Right forelimb (tissue), 1 donor: ENCODE data around the gene NENF.

ENCODE experiments used
- DNase-seq: peaks from one replicate; pipeline ENCODE4 v3.0.0-alpha.2; 2018

NENF gene

DNA sequence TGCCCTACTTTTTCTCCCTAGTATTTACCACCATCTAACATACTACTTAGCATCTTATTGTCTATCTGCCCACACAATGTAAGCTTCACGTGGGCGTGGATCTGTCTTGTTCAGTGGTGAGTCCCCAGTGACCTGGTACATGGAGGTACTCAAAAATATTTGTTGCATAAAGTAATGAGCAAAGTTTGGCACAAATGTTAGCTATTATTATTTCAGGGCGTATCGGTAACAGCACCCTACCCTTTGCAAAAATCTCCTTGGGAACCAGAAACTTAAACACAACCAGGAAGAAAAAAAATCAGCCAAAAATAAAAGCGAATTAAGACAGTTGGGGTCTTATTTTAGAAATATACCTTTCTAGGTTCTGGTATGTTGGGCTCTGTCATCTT, 454 bp upstream of the NENF start:
- no peak for DNase-seq

DNA sequence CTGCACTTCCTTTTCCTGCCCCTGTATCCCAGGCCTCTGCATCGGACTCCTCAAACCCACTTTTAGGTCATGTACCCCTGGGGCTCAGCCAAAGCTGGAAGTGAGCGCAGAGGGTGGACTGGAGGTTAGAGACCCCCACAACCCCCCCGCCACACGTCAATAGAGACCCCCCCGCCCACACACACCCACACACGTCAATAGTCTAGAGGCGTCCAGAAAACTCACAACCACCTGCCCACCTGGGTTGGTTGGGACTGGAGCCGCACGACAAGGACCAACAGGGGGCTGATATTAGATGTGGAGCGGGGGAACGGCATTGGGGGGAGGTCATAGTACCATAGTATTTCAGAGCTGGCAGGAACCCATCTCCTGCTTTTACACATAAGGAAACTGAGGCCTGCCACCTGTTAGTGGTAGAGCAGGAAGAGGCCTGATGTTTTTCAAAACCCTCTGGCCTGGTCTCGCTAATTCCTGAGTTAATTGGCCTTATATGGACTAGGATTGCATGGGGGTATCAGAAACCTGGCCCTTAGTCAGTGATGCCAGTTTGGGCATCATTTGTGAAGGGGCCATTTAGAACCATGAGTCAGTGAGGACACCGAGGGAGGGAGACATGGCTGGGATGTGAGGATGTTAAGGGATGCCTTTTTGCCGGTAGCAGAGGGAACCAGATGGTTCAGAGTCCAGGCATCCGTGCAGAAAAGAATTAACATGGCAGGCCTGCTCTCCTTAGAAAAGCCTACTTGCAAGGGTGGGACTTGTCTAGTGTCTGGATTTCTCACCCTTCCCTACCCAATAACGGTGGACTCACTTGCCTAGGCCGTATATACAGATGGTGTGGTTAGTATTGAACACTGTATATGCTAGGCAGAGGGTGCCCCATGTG, 1.1 kb downstream of the NENF start:
- no peak for DNase-seq

DNA sequence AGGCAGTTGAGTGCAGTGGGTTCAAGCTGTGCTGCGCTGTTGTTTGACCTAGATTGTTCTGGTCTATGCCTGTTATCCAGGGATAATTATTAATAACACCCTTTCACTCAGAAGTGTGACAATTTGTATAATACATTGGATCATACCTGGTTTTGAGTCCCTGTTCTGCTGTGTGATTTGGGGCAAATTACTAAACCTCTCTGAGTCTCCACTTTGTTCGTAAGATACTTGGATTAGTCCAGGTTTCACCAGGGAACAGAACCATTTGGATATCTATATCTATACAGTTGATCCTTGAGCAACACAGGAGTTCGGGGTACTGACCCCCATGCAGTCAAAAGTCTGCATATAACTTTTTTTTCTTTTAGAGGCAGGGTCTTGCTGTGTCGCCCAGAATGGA, 2.3 kb downstream of the NENF start:
- no peak for DNase-seq

DNA sequence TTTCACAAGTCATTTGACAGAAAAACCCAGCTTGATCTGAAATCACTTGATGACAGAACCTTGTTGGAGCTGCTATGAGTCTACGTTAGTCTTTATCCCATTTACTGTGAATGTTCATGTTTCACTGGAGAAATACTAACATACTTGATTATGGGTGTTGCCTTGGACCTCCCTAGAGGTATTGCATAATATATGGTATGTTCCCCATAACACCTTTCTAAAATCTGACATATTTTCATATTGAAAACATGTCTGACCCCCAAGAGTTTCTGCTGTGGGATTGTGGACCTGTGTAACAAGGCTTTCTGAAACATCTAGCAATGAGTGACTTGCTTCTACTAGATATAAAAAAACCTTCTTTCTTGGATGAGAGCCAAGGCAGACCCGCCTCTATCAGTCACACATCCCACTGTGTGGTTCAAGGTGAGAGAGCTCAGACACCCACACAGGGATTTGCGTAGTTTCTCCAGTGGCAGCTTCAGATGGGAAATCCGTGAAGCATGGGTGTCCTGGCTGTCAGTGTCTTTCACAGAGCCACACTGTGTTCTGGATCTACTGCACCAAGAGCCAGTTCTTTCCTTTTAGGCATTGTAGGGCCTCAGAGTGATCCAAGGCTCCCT, 4.6 kb downstream of the NENF start:
- no peak for DNase-seq

DNA sequence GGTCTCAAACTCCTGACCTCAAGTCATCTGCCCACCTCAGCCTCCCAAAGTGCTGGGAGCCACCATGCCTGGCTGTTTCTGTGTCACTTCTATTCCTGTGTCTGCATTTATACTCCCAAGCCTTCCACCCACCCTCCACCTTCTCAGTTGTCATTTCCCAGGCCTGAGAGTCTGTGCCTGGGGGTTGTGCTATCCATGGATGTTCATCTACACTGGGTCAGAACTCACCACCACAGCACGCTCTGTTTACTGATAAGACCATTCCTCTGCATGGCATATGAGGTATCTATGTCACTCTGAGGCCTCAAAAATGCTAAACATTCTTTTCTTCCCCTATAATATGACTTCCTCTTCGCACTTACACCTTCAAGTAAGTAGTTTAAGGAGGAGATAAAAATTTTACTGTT, 6.1 kb downstream of the NENF start:
- DNase-seq: no peak

DNA sequence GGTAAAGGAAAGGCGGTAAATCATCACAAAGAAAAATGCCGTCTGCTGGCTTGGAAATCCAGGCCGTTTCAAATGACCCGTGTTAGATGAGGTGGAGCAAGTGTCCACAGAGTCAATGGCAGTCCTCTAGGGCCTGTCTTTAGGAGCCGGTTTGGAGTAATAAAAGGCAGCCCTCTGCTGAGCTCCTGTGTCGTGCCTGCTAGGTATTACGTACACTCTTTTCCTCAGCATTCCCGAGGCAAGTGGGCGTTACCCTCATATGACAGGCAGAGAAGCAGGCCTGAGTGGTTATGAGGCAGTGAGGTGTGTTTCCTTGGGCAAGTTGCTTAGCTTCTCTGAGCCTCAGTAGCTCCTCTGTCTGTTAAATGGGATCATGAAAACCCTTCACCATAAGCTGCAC, 7.7 kb downstream of the NENF start:
- no peak for DNase-seq

DNA sequence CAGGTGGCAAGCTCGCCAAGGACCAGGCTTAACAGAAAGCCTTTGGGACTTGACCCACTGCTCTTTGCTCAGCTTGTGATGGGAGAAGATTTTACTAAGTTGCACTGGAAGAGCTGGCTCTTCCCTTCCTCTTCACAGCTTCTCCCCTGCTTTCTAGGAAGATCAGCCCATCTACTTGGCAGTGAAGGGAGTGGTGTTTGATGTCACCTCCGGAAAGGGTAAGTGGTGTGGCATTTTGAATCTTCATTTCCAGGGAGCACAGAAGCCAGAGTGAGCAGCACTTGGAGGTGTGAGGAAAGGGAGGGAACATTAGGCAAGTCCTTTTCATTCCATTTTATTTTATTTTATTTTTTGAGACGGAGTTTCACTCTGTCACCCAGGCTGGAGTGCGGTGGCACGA, 9.7 kb downstream of the NENF start:
- DNase-seq: no peak

DNA sequence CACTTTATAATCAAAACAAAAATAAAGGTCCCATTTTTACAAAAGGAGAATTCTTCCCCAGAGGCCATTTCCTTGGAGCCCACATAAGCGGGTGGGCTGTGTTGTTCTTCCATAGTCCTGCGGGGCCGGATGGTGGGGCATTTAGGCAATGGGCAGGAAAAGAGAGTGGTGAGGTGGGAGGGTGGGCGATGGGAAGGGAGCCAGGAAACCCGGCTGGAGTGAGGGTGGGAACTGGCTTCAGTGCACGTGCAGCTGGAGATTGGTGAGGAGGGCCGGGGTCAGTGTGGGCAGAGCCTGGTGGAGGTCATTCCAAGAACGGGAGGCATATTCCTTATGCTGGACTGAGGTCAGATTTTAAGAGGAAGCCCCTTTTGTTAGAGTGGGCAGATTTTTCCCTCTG, 13.6 kb downstream of the NENF start:
- DNase-seq: no peak

DNA sequence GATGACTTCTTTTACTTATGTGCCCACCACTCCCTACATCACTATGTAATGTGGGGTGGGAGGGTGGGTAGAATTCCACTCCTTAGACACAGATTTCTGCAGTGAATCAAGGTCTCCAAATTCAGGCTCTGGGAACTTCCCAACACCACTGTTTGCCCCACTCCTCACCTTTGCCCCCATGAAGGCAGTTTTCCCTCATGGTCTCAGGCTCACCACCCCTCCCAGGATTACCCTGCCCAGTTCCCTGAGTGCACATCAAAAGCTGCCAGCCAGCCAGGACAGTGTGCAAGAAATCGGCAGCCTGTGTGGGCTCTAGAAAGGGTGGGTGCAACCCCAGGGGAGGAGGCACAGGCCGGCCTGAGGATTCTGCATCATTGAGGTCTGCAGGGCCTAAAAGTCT, 14.8 kb downstream of the NENF start:
- DNase-seq: no peak

DNA sequence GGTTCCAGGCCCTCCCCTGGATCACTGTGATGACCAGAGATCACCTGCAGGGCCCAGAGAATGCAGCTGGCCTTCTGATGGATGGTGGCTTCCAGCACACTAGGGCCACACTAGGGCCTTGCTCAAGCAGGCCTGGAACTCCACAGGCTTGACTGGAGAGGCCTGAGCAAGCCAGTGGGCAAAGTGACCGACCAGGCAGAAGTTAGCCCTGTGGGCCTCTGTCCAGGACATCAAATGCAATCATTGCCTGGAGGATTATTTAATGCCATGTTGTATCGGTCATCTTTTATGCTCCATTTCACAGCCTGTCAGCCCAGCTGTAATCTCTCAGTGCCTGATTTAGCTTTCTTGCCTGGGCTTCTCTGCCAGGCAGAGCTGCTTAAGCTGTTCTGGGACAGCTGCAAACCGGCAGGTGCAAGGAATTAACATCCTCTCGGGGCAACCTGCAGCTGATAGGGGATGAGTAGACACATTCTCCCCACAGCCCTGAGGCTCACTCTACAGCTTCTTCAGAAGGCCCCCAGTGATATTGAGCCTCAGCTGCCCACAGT, 17.7 kb downstream of the NENF start:
- DNase-seq: peak; percentile 69

DNA sequence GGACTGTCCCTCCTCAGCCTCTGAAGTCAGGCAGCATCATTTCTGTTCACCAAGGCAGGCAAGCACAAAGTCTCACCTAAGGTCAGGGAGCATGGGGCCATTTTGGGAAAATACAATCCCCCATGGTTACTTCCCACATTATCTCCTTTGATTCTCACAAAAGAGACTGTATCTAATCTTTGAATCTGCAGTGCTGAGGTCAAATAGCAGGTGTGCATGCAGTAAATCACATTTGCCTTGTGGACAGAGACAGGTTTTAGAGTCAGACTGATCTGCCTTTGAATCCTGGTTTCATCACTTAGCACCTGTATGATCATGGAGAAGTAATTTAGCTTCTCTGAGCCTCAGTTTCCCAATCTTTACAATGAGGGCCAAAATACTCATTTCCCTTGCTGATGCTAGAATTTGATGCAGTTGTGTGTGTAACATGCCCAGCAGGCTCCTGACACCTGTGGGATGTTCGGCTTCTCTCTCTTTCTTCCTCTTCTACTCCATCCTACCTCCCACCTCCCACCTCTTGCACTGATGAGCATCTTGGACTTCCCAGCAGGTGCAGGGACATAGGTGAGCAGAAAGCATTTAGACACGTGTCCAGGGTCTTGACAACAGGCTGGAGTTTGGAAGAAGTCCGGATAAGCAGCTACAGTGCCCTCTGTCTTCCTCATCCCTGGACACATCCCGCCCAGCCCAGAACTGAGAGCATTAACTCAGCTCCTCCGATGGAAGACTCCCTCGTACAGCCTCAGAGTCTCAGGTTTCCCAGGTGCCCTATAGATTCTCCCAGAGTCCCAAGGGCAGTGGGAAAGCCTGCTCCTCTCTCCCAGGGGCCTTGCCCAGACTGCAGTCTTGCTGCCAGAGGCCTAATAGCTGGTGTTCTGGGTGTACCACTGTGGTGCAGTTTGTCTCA, 18.9 kb downstream of the NENF start:
- no peak for DNase-seq

DNA sequence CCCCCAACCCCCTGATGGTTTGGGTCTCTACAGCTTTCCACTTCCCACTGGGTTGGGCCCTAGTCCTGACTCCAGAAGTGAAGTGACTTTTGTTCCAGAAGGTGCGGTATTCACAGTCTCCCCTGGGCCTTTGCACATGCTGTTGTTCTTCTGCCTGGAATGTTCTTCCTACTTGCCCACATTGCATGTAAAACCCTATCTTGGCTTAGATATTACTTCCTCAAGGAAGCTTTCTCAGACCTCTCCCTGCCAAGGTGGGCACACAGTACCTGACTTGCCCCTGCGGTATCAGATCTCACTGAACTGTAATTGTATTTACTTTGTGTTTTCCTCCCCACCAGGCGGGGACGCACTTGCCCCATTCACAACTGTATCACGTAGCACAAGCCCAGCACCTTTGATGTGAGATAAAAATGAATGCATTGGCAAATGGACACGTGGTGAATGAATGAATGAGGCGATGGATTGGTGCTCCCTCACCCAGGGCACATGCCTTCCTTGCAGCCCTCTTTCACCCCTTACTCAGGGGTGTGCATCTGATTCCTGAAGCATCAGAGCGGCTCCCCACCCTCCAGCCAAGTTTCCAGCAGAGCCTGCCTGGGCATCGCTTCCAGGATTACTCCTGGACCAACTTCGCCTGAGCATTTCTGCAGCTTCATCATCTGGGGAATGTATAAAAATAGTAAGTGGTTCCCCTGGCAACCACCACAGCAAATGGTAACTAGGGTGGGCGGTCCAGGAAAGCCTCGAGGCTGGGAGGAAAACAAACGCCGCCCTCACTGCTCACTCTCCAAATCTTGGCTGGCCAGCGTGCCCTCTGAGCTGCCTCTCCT, 19.8 kb downstream of the NENF start:
- DNase-seq: peak; percentile 81

DNA sequence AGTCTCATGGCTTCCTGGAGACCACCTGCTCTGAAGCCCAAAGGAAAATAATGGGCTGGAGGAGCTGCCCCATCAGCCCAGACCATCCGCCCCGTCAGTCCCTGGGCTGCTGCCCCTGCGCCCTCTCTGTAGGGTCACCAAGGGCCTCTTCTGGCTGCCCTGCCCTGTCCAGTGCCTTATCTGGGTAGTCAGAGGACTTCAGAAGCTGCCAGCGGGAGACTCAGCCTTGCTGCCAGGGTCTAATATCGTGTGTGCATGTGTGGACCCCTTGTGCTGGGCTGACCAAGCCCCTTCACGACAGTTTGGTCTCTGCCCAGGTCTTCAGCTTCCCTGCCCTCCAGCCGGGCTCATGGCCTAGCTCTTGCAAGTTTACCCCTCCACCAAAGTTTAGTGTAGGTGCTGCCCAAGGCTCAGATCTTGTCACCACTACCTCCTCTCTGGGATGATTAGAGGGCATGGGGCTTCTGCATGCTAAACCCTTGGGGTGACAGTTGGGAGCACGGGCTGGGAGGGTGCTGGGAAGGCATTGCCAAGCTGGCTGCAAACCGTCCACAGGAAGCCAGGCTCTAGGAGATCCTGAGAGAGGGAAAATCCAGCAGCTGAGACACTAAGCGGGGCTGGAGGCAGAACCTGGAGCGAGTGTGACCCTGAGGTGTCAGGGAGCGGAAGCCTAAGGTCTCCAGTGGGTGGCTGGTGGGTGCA, 20.6 kb downstream of the NENF start:
- no peak for DNase-seq

DNA sequence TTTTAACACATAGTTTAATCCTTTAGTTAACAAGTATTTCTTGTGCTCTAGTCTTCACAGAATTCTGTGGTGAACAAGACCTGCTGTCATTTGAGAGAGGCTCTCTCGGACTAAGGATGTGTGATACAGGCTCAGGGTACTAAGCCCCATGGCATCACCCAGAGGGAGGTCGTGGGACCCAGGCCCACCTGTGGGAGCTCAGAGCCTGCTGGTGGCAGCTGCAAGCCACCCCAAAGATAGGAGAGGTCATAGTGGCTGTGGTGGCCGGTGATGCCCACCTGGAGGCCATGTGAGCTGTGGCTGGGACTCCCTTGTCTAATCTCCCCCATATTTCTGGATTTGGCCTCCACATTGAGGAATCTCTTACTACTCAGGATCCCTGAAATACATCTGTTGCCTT, 22.0 kb downstream of the NENF start:
- DNase-seq: no peak

DNA sequence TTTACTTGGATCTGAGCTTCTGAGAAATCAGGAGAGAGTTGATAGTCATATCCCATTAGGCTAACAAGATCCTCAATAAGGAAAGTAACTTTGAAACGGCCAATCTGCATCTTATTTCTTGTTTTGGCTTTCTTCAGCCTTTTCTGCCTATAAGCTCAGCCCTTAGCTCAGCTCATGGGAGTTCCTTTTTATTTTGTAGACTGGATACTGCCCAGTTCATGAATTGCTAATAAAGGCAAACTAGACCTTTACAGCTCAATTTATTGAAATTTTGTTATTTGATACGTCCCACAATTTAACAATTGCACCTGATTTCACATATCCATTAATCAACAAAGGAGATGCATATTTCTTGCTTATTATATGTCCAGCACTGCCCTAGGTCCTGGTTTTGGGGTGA, 22.7 kb downstream of the NENF start:
- no peak for DNase-seq

DNA sequence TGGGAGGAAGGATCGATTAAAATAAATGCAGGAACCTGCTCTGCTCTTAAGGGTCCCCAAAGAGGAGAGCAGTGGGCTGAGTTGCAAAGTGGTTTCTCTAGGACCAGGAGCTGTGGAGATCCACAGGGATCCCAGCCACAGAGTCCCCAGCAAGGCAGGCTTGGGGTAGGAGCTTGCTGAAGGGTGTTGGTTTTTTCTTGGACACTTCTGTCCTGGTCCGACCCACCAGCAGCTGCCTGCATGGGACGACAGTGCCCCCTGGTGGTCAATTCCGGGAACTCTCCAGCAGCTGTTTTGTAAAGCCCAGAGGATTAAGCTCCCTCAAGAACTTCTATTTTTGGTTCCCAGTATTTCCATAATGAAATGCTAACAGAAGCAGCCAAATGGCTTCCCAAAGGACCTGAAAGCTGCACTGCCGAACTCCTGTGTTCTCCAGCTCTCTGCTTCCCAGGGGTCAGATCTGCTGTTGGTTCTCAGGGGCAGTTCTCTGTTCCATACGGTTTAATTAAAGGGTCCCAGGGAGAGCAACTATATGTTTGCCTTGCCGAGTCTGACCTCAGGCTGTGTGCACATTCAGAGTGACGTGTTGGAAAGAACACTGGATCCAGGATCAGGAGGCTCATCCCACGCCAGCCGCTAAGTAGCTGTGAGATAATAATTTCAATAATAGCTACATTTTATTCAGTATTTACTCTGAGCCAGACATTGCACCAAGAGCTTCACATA, 23.2 kb downstream of the NENF start:
- DNase-seq: peak; percentile 92

DNA sequence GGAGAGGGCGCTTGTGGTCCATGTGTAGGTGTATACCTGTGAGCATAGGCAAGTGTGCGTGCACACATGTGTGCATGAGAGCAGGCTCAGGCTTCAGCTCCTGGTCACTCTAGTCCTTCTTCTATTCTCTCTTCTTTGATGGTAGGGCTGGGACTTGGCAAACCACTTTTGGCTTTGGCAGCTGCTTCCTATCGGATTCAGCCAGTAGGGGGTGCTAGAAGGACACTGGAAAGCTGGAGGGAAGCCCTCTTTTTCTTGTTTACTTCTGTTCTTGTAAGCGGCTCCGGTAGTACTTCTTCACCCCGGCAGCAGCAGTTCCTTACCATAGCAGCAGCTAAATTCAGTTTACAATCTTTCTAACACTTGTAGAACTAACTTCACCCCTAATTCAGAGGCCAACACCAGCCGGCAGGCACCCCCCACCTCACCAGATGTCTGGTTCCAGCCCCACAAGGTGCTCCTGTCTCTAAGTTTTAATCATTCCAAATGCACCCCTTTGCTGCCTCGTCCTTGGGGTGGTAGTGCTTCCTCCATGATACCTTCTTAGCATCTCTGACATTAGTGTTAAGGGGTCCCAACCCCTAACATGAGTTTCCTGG, 25.1 kb downstream of the NENF start:
- no peak for DNase-seq

DNA sequence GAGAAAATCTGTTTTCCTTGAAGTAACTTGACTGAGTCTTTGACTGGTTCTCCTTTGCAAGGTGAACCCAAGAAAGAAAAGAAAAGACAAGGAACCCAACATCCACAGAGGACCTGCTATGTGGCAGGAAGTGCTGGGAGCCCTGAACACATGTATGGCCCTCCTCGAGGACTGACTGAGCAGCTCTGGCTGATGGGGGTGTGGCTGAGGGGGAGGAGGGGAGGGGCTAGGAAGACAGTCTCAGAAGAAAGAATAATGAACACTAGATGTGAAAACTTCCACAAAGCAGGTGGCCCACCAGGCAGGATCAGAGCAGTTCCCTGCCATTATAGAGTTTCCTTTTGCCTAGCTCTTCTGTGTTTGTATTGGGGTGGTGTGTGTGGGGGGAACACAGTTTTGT, 26.1 kb downstream of the NENF start:
- no peak for DNase-seq

DNA sequence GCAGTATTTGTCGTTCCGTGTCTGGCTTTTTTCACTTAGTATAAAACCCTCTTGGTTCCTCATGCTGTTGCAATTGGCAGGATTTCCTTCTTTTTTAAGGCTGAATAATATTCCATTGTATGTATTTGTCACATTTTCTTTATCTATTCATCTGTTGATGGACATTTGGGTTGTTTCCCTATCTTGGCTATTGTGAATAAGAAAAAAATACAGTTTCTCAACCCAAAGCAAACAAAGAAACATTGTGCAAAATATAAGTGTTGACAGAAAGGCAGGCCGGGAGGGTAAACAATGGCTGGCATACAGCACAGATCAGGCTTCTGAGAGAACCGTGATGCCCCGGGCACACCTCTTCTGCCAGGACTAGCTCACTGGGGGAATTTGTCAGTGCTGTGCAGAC, 26.9 kb downstream of the NENF start:
- DNase-seq: no peak

DNA sequence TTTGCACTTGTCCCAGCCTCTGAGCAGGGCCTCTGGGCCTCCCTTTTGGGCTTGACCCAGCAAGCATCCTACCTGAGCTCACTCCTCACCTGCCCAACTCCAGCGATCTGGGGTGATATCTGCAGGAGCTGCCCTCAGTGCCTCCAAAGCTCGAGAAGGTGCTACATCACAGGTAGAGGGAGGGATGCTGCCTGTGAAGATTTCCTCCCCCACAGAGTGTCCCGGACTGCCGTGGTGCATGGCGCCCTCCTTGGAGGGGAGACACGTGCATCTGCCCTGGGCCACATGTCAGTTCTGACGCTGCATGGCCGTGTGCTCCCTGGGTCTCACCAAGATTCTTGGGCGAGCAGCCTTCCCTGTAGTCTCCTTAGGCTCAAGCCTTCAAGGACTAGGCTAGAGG, 27.7 kb downstream of the NENF start:
- DNase-seq: no peak
